ENCODE data around the gene OST4. TPM values are rescaled to one million over a fixed set of nuclear protein-coding genes. Genes with fewer than 3 reads are reported as not detected.

Gene OST4
- polyA plus RNA-seq, 3 donors, result 234 to 273 (median 243) TPM

- DNase-seq (ENCODE audit: extremely low read depth in 1 of 11, low read depth in 9 of 11, low spot score in 4 of 11), result no peak
Observed at GRCh38 chr2:27097341-27097740, 25.9 kb upstream of the OST4 start.

GRCh38 chr2:27096748-27097297 is 25.4 kb upstream of the OST4 start:
- DNase-seq (ENCODE audit: extremely low read depth in 1 of 11, low read depth in 9 of 11, low spot score in 4 of 11), result no peak

- DNase-seq (ENCODE audit: extremely low read depth in 1 of 11, low read depth in 9 of 11, low spot score in 4 of 11), result peak in 1 of 11 donors; percentile 54
Observed at GRCh38 chr2:27095745-27096651, 24.5 kb upstream of the OST4 start.

- DNase-seq (ENCODE audit: extremely low read depth in 1 of 11, low read depth in 9 of 11, low spot score in 4 of 11), result no peak
Observed at GRCh38 chr2:27095427-27095744, 23.9 kb upstream of the OST4 start.

GRCh38 chr2:27094353-27094984 is 23.0 kb upstream of the OST4 start:
- no peak for DNase-seq (ENCODE audit: extremely low read depth in 1 of 11, low read depth in 9 of 11, low spot score in 4 of 11)

GRCh38 chr2:27093430-27094352 is 22.2 kb upstream of the OST4 start:
- no peak for DNase-seq (ENCODE audit: extremely low read depth in 1 of 11, low read depth in 9 of 11, low spot score in 4 of 11)

- DNase-seq (ENCODE audit: extremely low read depth in 1 of 11, low read depth in 9 of 11, low spot score in 4 of 11), result no peak
Observed at GRCh38 chr2:27092696-27093429, 21.4 kb upstream of the OST4 start.

GRCh38 chr2:27091746-27092695 is 20.6 kb upstream of the OST4 start:
- no peak for DNase-seq (ENCODE audit: extremely low read depth in 1 of 11, low read depth in 9 of 11, low spot score in 4 of 11)

GRCh38 chr2:27089111-27089954 is 17.9 kb upstream of the OST4 start:
- no peak for DNase-seq (ENCODE audit: extremely low read depth in 1 of 11, low read depth in 9 of 11, low spot score in 4 of 11)

- DNase-seq (ENCODE audit: extremely low read depth in 1 of 11, low read depth in 9 of 11, low spot score in 4 of 11), result no peak
Observed at GRCh38 chr2:27088634-27089033, 17.2 kb upstream of the OST4 start.

- no peak for DNase-seq (ENCODE audit: extremely low read depth in 1 of 11, low read depth in 9 of 11, low spot score in 4 of 11)
Observed at GRCh38 chr2:27087823-27088410, 16.5 kb upstream of the OST4 start.

- DNase-seq (ENCODE audit: extremely low read depth in 1 of 11, low read depth in 9 of 11, low spot score in 4 of 11), result no peak
Observed at GRCh38 chr2:27086724-27087593, 15.5 kb upstream of the OST4 start, which contains the start of gene KHK. Gene KHK (plus strand): TSS chr2:27086772. CDS start chr2:27087260, 488 bp downstream.

- DNase-seq (ENCODE audit: extremely low read depth in 1 of 11, low read depth in 9 of 11, low spot score in 4 of 11), result peak; percentile 80 to 97 (median 92)
Observed at GRCh38 chr2:27086090-27086723, 14.8 kb upstream of the OST4 start.

GRCh38 chr2:27085673-27086089 is 14.2 kb upstream of the OST4 start:
- no peak for DNase-seq (ENCODE audit: extremely low read depth in 1 of 11, low read depth in 9 of 11, low spot score in 4 of 11)

Data from renal cortex interstitium (tissue), 11 donors.